Neuronal stem cell (in vitro differentiated cells): Measurements from ENCODE around the gene CEP57L1.
"Not testable (repeated sequence)": the region's sequence is repeated elsewhere in the genome, so short reads cannot be mapped to it uniquely, and the experiment has no call there.

Source experiments
- DNase-seq: peaks from one replicate; pipeline ENCODE4 v3.0.0-alpha.2; 2013; ENCODE audit warnings: low spot score
- H2AFZ ChIP-seq: one replicate; pipeline ENCODE4 v1.6.1; 2013; ENCODE audit warnings: mild to moderate bottlenecking, low read length, inconsistent platforms
- H2AK5ac ChIP-seq: 2 replicates; pipeline ENCODE4 v1.6.1; 2013; ENCODE audit warnings: low read depth, mild to moderate bottlenecking, inconsistent platforms, low read length, moderate library complexity, mixed read lengths
- H2BK120ac ChIP-seq: 2 replicates; pipeline ENCODE4 v1.6.1; 2013; ENCODE audit warnings: low read depth, mild to moderate bottlenecking, inconsistent platforms, low read length, moderate library complexity, mixed read lengths
- H2BK12ac ChIP-seq: one replicate; pipeline ENCODE4 v1.6.1; 2013; ENCODE audit warnings: low read length, inconsistent platforms
- H2BK15ac ChIP-seq: 2 replicates; pipeline ENCODE4 v1.6.1; 2013; ENCODE audit warnings: mild to moderate bottlenecking, low read length, inconsistent platforms, mixed read lengths
- H2BK5ac ChIP-seq: one replicate; pipeline ENCODE4 v1.6.1; 2013; ENCODE audit warnings: inconsistent platforms, mild to moderate bottlenecking, low read length, moderate library complexity
- H3K14ac ChIP-seq: one replicate; pipeline ENCODE4 v1.6.1; 2013; ENCODE audit warnings: low read length, inconsistent platforms
- H3K18ac ChIP-seq: 2 replicates; pipeline ENCODE4 v1.6.1; 2013; ENCODE audit warnings: low read length, inconsistent platforms
- H3K23ac ChIP-seq: 2 replicates; pipeline ENCODE4 v1.6.1; 2013; ENCODE audit warnings: low read depth, mild to moderate bottlenecking, mixed read lengths, low read length, inconsistent platforms; ENCODE audit not compliant: poor library complexity
- H3K27ac ChIP-seq: replicated peaks from 3 replicates; pipeline ENCODE4 v1.5.1; 2013; ENCODE audit warnings: low read length, inconsistent platforms
- H3K27me3 ChIP-seq, 3 experiments: 2 replicates each; pipeline ENCODE4 v1.6.1; 2013; ENCODE audit warnings: low read length in 3 of 3, mild to moderate bottlenecking in 2 of 3, inconsistent platforms in 1 of 3, low read depth in 1 of 3, mixed read lengths in 1 of 3, moderate library complexity in 1 of 3; ENCODE audit not compliant: control insufficient read depth in 3 of 3, insufficient read depth in 3 of 3
- H3K36me3 ChIP-seq, 2 donors: replicated peaks in 1 of 2; 2 replicates each; pipeline ENCODE4 v1.6.1; 2013; ENCODE audit warnings: low read length in 2 of 2; ENCODE audit not compliant: control insufficient read depth in 2 of 2, insufficient read depth in 2 of 2
- H3K4ac ChIP-seq: 2 replicates; pipeline ENCODE4 v1.6.1; 2013; ENCODE audit warnings: inconsistent platforms, mild to moderate bottlenecking, low read length, moderate library complexity
- H3K4me1 ChIP-seq, 2 donors: 1 replicate in 1 of 2; 2 replicates in 1 of 2; pipeline ENCODE4 v1.6.1; 2013; ENCODE audit warnings: low read length in 2 of 2, low read depth in 1 of 2; ENCODE audit not compliant: control insufficient read depth in 2 of 2, insufficient read depth in 1 of 2
- H3K4me2 ChIP-seq: one replicate; pipeline ENCODE4 v1.6.1; 2013; ENCODE audit warnings: mild to moderate bottlenecking, low read length, inconsistent platforms; ENCODE audit not compliant: insufficient read depth, poor library complexity, severe bottlenecking
- H3K4me3 ChIP-seq, 2 donors: 2 replicates each; pipeline ENCODE4 v1.5.1; 2013; ENCODE audit warnings: low read length in 2 of 2, mild to moderate bottlenecking in 2 of 2, inconsistent platforms in 1 of 2, moderate library complexity in 1 of 2
- H3K79me1 ChIP-seq: one replicate; pipeline ENCODE4 v1.6.1; 2013; ENCODE audit warnings: low read depth, mild to moderate bottlenecking, inconsistent platforms, low read length, moderate library complexity
- H3K9ac ChIP-seq: one replicate; pipeline ENCODE4 v1.6.1; 2013; ENCODE audit warnings: mild to moderate bottlenecking, low read depth, low read length, inconsistent platforms; ENCODE audit not compliant: poor library complexity
- H3K9me3 ChIP-seq, 2 donors: replicated peaks in 1 of 2; 2 replicates each; pipeline versions ENCODE3 to v1.6.1; 2013; ENCODE audit warnings: low read length in 2 of 2, mild to moderate bottlenecking in 2 of 2, inconsistent platforms in 1 of 2, low read depth in 1 of 2, mixed read lengths in 1 of 2, moderate library complexity in 1 of 2; ENCODE audit not compliant: control insufficient read depth in 2 of 2, insufficient read depth in 1 of 2
- H4K8ac ChIP-seq: one replicate; pipeline ENCODE4 v1.6.1; 2013; ENCODE audit warnings: low read depth, mild to moderate bottlenecking, inconsistent platforms, low read length, moderate library complexity
- H4K91ac ChIP-seq: one replicate; pipeline ENCODE4 v1.6.1; 2013; ENCODE audit warnings: low read length, low read depth, mild to moderate bottlenecking, inconsistent platforms; ENCODE audit not compliant: poor library complexity
- WGBS, 2 donors: extraction: QIAGEN DNeasy Blood & Tissue Kit; methylation state at CpG; one replicate each; pipeline ENCODE4 v1.1.7; 2013; ENCODE audit warnings: missing lambda C conversion rate in 2 of 2, mixed read lengths in 1 of 2; ENCODE audit not compliant: insufficient read length in 2 of 2, insufficient replicate concordance in 1 of 2; ENCODE audit errors: extremely low coverage in 2 of 2; 5-methylcytosine and 5-hydroxymethylcytosine counted together

CEP57L1 gene

DNA sequence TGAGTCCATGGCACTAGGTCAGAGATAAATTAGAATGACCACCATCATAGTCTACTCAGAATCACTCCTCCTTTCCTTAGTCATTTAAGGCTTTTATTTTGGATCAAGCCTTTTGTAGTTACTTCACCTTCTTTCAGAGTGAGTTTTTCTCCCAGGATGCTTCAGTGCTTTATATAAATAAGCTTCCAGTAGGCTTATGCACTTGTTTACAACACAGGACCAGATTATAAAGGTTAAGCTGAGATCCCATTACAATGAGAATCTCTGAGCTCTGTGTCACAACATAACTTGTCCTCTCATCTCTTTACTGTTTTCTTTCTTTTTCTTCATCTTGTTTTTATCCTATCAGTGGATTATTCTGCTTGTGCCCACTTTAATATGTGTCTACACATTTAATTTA, 47.9 kb downstream of the CEP57L1 start:
- no peak overlapping the region for H2BK120ac ChIP-seq
- H3K14ac ChIP-seq: no peak overlapping the region
- peaks cover 0 to 2% of the 10 kb centered on the region in 2 donors for H3K9me3 ChIP-seq
- no peak overlapping the region for H3K9ac ChIP-seq
- H3K4ac ChIP-seq: no peak overlapping the region
- no peak overlapping the region for H4K8ac ChIP-seq
- H3K36me3 ChIP-seq: peaks cover 0 to 18% of the 10 kb centered on the region in 2 donors
- H2BK15ac ChIP-seq: no peak overlapping the region
- no peak overlapping the region for H2BK5ac ChIP-seq
- no peak overlapping the region for H3K18ac ChIP-seq
- H3K27me3 ChIP-seq: no peaks in the 10 kb centered on the region
- no peak overlapping the region for H3K23ac ChIP-seq
- H2AFZ ChIP-seq: no peak overlapping the region
- H3K4me3 ChIP-seq: no peak overlapping the region
- H2AK5ac ChIP-seq: no peak overlapping the region
- no peak for DNase-seq
- no peak overlapping the region for H3K27ac ChIP-seq
- H4K91ac ChIP-seq: no peak overlapping the region
- no peak overlapping the region for H3K4me2 ChIP-seq
- H2BK12ac ChIP-seq: no peak overlapping the region
- no peaks in the 10 kb centered on the region for H3K79me1 ChIP-seq
- H3K4me1 ChIP-seq: no peaks in the 10 kb centered on the region

DNA sequence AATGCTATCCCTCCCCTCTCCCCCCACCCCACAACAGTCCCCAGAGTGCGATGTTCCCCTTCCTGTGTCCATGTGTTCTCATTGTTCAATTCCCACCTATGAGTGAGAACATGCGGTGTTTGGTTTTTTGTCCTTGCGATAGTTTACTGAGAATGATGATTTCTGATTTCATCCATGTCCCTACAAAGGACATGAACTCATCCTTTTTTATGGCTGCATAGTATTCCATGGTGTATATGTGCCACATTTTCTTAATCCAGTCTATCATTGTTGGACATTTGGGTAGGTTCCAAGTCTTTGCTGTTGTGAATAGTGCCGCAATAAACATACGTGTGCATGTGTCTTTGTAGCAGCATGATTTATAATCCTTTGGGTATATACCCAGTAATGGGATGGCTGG, 52.9 kb downstream of the CEP57L1 start:
- H3K9ac ChIP-seq, H2BK5ac ChIP-seq, H4K8ac ChIP-seq, H2AFZ ChIP-seq, H3K18ac ChIP-seq, H2BK15ac ChIP-seq, H3K27me3 ChIP-seq, H3K4me2 ChIP-seq, H3K27ac ChIP-seq, H3K23ac ChIP-seq, DNase-seq, H3K4ac ChIP-seq, H3K4me1 ChIP-seq, H2BK12ac ChIP-seq, H3K4me3 ChIP-seq, H3K14ac ChIP-seq, H4K91ac ChIP-seq, H3K79me1 ChIP-seq, H2BK120ac ChIP-seq, H2AK5ac ChIP-seq: not testable (repeated sequence)
- H3K36me3 ChIP-seq: peaks cover 0 to 21% of the 10 kb centered on the region in 2 donors
- H3K9me3 ChIP-seq: peaks cover 0 to 13% of the 10 kb centered on the region in 2 donors
- WGBS, 2 donors: no CpG with 5 or more reads among the region's 5 CpGs

DNA sequence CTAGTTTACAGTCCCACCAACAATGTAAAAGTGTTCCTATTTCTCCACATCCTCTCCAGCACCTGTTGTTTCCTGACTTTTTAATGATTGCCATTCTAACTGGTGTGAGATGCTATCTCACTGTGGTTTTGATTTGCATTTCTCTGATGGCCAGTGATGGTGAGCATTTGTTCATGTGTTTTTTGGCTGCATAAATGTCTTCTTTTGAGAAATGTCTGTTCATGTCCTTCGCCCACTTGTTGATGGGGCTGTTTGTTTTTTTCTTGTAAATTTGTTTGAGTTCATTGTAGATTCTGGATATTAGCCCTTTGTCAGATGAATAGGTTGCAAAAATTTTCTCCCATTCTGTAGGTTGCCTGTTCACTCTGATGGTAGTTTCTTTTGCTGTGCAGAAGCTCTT, 53.4 kb downstream of the CEP57L1 start:
- H4K8ac ChIP-seq: not testable (repeated sequence)

DNA sequence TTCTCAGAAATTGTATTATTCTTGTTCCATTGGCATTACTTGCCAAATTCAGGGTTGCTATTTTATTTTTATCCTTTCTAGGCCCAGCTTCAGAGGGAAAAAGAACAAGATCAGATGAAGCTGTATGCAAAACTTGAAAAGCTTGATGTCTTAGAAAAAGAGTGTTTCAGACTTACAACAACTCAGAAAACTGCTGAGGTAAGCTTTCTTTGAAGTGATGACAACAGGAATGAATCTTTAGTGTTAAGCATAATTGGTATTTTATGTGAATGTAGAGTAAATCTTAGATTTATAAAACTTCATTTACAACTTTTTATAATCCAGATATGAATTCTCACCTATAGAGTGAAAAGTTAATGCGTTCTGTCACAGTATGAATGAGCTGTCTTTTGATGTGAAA, 58.4 kb downstream of the CEP57L1 start:
- Histone ChIP-seq H3K4me2 (no peak overlapping the region), H3K14ac (no peak overlapping the region), H3K27me3 (no peaks in the 10 kb centered on the region), H3K9ac (no peak overlapping the region), H3K4me3 (no peak overlapping the region), H3K4me1 (no peaks in the 10 kb centered on the region), H4K8ac (no peak overlapping the region), H3K18ac (no peak overlapping the region), H3K36me3 (peaks cover 0 to 66% of the 10 kb centered on the region in 2 donors), H3K27ac (no peak overlapping the region), H2AK5ac (no peak overlapping the region), H2BK15ac (no peak overlapping the region), H2BK5ac (no peak overlapping the region), H3K9me3 (peaks cover 0 to 13% of the 10 kb centered on the region in 2 donors), H4K91ac (no peak overlapping the region), H3K23ac (no peak overlapping the region), H3K4ac (no peak overlapping the region), H3K79me1 (no peaks in the 10 kb centered on the region), H2AFZ (no peak overlapping the region), H2BK120ac (no peak overlapping the region), H2BK12ac (no peak overlapping the region)
- no CpG with 5 or more reads among the region's 1 CpG for whole genome bisulfite sequencing, 2 donors
- DNase-seq: no peak

More for the DNA sequence above, 53.4 kb downstream of the CEP57L1 start:
- H2BK5ac ChIP-seq, H3K18ac ChIP-seq, H2BK120ac ChIP-seq, H2AFZ ChIP-seq, H2BK15ac ChIP-seq, H3K27me3 ChIP-seq, H3K9ac ChIP-seq, H2AK5ac ChIP-seq, H3K27ac ChIP-seq, DNase-seq, H2BK12ac ChIP-seq, H3K79me1 ChIP-seq, H3K4me2 ChIP-seq, H3K4me1 ChIP-seq, H3K4ac ChIP-seq, H3K4me3 ChIP-seq, H4K91ac ChIP-seq, H3K14ac ChIP-seq, H3K23ac ChIP-seq: not testable (repeated sequence)
- H3K9me3 ChIP-seq: peaks cover 0 to 13% of the 10 kb centered on the region in 2 donors
- peaks cover 0 to 26% of the 10 kb centered on the region in 2 donors for H3K36me3 ChIP-seq
- no CpG with 5 or more reads among the region's 1 CpG for WGBS, 2 donors
